ENCODE measurements around the gene PRKD3. TPM values are rescaled to one million over a fixed set of nuclear protein-coding genes. Genes with fewer than 3 reads are reported as not detected.

PRKD3 gene
- total RNA-seq, 1 experiment from 2014 or later: 82.1 TPM

DNA sequence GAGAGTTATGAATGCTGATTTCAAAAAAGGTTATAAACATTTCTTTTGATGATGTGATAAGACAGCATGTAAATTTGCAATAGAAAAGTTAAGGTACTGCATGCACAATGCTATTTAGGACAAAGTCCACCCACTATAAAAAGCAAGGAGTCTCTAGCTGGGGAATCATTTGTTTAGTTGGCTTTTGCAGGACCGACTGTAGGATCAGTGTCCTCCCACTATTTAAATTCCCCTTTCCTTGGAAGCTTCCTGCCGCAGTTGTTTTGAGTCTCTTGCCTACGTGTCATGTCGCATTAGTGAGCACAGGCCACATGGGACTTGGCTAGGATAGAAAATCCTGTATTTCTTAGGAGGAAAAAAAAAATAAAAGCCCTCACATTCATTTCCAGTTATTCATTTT is 32.9 kb upstream of the PRKD3 start (continued):
- TF ChIP-seq ATF2 (CRISPR knock-in tag; IDR thresholded peaks at IDR 0.05; ENCODE audit: borderline replicate concordance, low read depth): no peak
- no peak for TF ChIP-seq ZNF219 (CRISPR knock-in tag; IDR thresholded peaks at IDR 0.05; ENCODE audit: borderline replicate concordance)
- TF ChIP-seq EMX1 (CRISPR knock-in tag; IDR thresholded peaks at IDR 0.05): no peak
- TF ChIP-seq AR (CRISPR knock-in tag; IDR thresholded peaks at IDR 0.05): no peak

DNA sequence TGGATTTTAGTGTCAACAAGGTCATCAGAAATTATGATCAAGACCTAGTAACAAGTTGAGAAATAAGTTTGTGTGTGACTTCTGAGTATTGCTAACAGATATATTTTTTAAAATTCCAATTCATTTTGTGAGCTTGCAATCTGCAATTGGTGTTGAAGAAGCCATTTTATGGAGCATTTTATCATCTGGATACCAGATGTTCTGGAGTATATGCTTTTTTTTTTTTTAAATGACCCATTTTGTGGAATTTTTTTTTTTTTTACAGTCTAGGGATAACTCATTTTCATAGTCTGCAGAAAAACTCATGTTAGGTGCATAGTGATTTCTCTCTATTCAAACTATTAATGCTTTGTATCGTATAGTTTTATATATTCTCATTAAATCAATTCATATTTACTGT is 32.4 kb upstream of the PRKD3 start:
- no peak overlapping the region for H3K4me3 Mint-ChIP-seq
- ATAC-seq (no peak), DNase-seq (ENCODE audit: low spot score) (no peak)
- no peaks in the 10 kb centered on the region for H3K27me3 Mint-ChIP-seq (ENCODE audit: low read depth)
- ChIA-PET POLR2A (interaction anchor here (0.7 kb wide), 1 partner anchor 125 kb away, joined by 3 read pairs; the partner anchor contains the start of gene NDUFAF7), CTCF (no interaction called here)
- no peaks in the 10 kb centered on the region for H3K36me3 Mint-ChIP-seq
- H3K27ac Mint-ChIP-seq: no peak overlapping the region
- H3K9me3 Mint-ChIP-seq: no peaks in the 10 kb centered on the region
- peaks cover 24% of the 10 kb centered on the region for H3K4me1 Mint-ChIP-seq
- TF ChIP-seq ZNF532 (CRISPR knock-in tag; IDR thresholded peaks at IDR 0.05; ENCODE audit: borderline replicate concordance) (no peak), ATF2 (CRISPR knock-in tag; IDR thresholded peaks at IDR 0.05; ENCODE audit: borderline replicate concordance, low read depth) (no peak), PREB (CRISPR knock-in tag; IDR thresholded peaks at IDR 0.05; ENCODE audit: borderline replicate concordance) (no peak), ZNF263 (CRISPR knock-in tag; IDR thresholded peaks at IDR 0.05; ENCODE audit: low read depth) (no peak), NFE2L1 (CRISPR knock-in tag; IDR thresholded peaks at IDR 0.05) (no peak), NR1H2 (CRISPR knock-in tag; IDR thresholded peaks at IDR 0.05) (no peak), ZNF317 (CRISPR knock-in tag; IDR thresholded peaks at IDR 0.05; ENCODE audit: borderline replicate concordance, low read depth) (no peak), GTF2I (CRISPR knock-in tag; conservative IDR thresholded peaks at IDR 0.05) (no peak), ARID4B (CRISPR knock-in tag; IDR thresholded peaks at IDR 0.05; ENCODE audit: borderline replicate concordance) (no peak), ZNF232 (CRISPR knock-in tag; IDR thresholded peaks at IDR 0.05) (no peak)
- TF ChIP-seq, protein P1, sequence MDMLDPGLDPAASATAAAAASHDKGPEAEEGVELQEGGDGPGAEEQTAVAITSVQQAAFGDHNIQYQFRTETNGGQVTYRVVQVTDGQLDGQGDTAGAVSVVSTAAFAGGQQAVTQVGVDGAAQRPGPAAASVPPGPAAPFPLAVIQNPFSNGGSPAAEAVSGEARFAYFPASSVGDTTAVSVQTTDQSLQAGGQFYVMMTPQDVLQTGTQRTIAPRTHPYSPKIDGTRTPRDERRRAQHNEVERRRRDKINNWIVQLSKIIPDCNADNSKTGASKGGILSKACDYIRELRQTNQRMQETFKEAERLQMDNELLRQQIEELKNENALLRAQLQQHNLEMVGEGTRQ (CRISPR knock-in tag; IDR thresholded peaks at IDR 0.05): no peak
- TF ChIP-seq, protein P2, sequence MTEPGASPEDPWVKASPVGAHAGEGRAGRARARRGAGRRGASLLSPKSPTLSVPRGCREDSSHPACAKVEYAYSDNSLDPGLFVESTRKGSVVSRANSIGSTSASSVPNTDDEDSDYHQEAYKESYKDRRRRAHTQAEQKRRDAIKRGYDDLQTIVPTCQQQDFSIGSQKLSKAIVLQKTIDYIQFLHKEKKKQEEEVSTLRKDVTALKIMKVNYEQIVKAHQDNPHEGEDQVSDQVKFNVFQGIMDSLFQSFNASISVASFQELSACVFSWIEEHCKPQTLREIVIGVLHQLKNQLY (CRISPR knock-in tag; IDR thresholded peaks at IDR 0.05): no peak
- TF ChIP-seq, protein P3, sequence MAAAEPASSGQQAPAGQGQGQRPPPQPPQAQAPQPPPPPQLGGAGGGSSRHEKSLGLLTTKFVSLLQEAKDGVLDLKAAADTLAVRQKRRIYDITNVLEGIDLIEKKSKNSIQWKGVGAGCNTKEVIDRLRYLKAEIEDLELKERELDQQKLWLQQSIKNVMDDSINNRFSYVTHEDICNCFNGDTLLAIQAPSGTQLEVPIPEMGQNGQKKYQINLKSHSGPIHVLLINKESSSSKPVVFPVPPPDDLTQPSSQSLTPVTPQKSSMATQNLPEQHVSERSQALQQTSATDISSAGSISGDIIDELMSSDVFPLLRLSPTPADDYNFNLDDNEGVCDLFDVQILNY (CRISPR knock-in tag; IDR thresholded peaks at IDR 0.05): no peak
